NCI-H526 treated with DMSO at 0.1 percent for 48 hours (cell line): ENCODE measurements around the gene JAM2.
A peak's percentile ranks its signal among the peaks of the same experiment; 100 is the strongest.
"Not testable (repeated sequence)": the region's sequence is repeated elsewhere in the genome, so short reads cannot be mapped to it uniquely, and the experiment has no call there.

ENCODE experiments used
- DNase-seq: peaks from one replicate; lab custom pipeline; 2025; lab: John Stamatoyannopoulos, UW

JAM2 gene, protein sequence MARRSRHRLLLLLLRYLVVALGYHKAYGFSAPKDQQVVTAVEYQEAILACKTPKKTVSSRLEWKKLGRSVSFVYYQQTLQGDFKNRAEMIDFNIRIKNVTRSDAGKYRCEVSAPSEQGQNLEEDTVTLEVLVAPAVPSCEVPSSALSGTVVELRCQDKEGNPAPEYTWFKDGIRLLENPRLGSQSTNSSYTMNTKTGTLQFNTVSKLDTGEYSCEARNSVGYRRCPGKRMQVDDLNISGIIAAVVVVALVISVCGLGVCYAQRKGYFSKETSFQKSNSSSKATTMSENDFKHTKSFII

DNA sequence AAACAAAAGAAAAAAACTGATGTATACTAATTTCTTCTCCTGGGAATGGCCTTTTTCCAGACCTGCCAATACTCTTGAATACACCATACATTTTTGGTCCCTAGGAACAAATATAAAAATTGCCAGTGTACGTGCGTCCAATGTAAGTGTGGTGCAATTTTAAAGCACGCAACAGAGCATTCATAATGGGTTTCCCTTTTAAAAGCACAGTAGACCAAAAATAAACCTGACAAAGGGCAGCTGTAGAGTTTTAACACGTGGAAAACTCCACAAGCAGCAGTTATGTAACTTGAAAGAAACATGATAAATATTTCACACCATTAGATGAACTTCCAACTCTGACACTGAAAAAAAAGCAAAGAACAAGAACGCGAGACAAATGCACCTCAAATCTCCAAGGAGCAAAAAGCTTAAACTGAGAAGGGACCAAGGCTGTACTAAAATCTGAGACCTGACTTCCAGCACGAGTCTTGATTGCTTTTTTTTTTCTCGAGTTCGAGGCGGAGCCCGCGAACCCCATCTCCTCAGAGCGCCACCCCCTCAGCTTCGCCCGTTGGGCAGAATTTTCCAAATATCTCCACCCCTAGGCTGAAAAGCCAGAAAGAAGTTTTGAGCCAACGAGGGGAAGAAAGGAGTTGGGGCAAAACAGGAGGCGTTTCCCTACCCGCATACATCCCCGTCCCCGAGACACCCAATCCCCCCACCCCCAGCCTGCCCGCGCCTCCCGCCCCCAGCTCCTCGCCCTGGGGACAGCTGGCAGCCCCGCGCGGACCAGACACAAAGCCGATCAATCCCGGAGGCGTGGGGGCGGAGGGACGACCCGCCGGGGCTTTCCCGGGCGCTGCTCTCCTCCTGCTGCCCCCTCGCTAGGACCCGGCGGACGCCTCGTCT lies at the start of gene JAM2:
TSS of gene JAM2 (plus strand) at position 599 of the 891 bp plus-strand sequence. CDS start 564 bp downstream, outside the sequence.
- no peak for DNase-seq

DNA sequence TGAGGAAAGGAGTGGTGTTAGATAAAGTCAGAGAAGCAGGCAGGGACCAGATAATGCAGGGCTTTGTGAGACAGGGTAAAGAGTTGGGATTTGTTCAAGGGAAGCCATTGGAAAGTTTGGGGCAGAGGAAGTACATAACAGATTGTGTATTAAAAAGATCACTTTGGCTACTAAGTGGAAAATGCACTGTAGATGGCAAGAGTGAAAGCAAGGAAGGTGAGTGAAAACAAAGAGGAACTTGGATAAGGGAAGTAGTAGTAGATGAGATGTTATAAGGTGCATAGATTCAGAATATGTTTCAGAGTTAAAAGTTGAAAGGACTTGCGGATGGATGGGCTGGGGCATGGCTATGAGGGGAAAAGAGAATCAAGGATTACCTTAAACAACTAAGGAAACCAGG lies 49.2 kb upstream of the JAM2 start:
- DNase-seq = no peak

DNA sequence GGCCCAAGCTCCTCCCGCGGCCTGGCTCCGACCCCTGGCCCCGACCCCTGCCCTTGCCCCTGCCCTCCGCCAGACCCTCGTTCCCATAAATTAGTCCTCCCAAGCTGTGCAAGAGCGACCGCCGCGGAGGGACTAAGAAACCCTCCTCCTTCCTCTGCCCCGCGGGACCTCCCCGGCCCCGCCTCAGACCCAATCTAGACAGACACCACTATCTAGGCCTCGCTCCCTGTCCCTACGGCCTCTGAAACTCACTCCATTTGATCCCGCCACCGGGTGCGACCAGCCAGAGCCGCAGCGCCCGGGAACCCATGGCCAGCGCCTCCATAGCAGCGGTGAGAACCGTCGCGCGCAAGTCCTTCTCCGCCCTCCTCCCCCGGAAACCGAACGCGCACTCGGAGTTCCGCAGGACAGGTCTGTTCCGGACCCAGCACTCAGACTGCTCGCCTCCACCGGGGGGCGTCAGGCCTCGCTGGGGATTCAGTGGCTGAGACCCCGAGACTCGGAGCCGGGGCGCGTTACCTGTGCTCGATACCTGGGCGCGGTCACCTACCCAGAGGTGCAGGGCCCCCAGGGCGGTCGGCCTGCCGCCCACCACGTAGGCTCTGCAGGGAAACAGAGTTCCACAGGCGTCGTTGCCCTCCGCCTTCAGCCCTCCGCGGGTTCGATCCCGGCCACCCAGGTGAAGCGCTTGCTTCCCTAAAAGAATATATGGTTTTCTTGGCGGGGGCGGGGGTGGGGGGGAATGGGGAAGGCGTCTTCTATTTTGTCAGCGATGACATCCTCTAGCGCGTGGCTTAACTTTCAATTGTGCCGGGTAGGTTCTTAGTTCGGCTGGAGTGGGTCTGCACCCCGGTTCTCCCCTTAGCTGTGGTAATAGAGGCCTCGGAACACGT lies 31.7 kb upstream of the JAM2 start, which contains the start of gene MRPL39:
TSS of gene MRPL39 (minus strand) at position 331 of the 893 bp plus-strand sequence. CDS start at position 325, 6 bp downstream.
- peak; percentile 73 for DNase-seq

DNA sequence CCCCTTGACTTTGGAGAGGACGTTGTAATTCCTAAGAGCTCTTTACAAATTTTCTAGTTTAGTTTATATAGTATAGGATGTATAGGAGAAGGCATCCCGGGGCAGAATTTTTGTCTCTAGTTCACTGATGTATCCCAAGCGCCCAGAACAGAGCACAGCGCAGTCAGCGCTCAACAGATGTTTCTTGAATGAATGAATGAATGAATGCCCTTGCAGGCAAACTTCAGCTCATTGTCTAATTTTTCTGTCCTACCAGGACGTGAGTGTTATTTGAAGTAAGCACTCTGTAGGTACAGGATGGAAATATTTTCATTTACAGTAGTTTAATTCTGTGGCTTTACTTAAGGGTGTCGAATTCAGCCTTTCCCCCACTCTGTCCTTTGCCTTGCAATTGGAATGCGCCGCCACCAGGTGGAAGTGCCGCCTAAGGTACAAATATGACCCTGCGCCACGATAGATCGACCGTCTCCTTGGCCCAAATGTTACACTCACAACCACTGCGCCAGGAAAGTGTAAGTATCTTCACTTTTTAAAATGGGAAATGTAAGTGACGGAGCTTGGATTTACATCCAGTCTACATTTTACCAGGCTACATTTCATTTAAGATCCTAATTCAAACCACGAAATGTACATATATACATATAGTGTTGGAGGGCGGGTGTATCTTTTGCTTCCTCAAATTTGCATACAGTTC lies 30.9 kb upstream of the JAM2 start:
- DNase-seq = peak; percentile 59

DNA sequence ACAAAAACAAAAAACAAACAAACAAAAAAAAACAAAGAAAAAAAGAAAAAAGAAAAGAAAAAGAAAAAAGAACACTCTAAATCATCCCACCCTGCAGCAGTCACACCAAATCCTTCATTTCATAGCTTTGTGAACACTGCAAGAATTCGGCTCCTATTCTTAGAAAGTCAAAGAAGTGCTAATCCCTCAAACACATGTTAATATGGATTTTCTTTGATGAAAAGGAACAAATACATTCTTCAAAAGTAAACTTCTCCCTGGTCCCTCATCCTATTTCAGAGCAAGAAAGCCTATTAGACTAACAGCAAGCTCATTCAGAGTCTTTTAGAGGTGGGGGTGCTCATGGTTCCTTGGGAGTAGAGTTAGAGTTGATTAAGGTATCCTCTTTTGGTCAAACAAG lies 24.6 kb upstream of the JAM2 start:
- DNase-seq = no peak

DNA sequence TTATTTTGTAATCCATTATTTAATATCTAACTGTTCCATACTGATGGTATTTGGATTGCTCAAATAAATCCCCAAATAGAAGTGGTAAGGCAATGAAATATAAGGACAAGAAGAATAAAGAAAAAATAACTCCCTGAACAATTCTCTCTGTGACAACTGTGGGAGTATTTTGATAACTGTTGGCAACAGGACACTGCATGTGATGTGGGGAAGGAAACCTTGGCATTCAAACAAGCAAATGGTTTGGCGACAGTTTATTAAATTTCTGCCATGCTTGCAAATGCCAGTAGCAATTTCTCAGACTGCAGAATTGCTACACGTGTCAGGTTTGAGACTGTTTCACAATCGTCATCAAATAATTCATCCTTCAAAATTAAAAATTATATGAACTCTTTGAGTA lies 23.2 kb upstream of the JAM2 start:
- no peak for DNase-seq

DNA sequence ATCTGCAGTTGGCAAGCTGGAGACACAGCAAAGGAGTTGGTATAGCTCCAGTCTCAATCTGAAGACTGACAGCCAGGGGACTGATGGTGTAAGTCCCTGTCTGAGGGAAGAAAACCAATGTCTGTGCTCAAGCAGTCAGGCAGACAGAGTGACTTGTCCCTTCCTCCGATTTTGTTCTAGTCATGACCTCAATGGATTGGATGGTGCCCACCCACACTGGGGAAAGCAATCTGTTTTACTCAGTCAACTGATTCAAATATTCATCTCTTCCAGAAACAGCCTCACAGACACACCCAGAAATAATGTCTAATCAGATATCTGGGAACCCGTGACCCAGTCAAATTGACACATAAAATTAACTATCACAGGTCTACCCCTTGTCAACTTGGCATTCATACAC lies 19.9 kb upstream of the JAM2 start:
- DNase-seq = no peak

DNA sequence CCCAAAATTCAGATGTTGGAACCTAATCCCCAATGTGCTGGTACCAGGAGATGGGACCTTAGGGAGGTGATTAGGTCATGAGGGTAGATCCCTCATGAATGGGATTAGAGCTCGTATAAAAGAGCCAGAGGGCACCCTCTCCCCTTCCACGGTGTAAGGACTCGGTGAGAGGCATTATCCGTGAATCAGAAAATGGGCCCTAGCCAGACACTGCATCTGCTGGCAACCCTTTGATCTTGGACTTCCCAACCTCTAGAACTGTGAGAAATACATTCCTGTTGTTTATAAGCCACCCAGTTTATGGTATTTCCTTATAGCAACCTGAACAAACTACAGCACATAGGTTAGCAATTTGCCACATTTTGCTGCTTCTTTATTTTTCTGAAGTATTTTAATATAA lies 14.5 kb upstream of the JAM2 start:
- no peak for DNase-seq

DNA sequence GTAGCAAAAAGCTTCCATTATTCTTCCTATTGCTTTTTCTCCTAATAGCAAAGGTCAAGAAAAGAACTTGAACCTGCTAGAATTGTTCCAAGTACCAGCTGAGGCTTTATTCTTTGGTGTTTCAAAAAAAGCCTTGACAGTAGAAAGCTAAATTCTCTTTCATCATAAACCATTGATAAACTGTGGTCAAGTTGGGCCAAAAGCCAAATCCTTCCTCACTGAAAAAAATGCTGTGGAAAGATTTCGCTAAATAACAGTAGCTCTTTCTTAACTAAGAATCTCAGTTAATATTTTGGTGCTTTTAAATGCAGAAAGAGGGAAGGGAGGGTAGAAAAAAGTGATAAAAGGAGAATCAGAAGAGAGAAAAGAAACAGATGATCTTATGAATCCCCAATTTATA lies 14.0 kb upstream of the JAM2 start:
- no peak for DNase-seq

DNA sequence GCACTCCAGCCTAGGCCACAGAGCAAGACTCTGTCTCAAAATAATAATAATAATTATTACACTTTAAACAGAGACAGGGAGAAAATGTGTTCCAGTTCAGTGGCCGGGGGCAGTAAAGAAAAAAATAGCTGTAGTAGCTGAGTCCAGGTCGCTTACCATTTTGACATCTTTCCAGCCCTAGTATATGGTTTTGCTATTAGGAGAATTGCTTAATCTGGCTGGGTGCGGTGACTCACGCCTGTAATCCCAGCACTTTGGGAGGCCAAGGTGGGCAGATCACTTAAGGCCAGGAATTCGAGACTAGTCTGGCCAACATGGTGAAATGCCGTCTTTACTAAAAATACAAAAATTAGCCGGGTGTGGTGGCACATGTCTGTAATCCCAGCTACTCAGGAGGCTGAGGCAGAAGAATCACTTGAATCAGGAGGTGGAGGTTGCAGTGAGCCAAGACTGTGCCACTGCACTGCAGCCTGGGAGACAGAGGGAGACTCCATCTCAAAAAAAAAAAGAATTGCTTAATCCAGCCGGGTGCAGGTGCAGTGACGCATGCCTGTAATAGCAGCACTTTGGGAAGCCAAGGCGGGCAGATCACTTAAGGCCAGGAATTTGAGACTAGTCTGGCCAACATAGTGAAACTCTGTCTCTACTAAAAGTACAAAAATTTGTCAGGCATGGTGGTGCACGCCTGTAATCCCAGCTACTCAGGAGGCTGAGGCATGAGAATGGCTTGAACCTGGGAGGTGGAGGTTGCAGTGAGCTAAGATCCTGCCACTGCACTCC lies 13.1 kb upstream of the JAM2 start:
- not testable (repeated sequence) for DNase-seq

DNA sequence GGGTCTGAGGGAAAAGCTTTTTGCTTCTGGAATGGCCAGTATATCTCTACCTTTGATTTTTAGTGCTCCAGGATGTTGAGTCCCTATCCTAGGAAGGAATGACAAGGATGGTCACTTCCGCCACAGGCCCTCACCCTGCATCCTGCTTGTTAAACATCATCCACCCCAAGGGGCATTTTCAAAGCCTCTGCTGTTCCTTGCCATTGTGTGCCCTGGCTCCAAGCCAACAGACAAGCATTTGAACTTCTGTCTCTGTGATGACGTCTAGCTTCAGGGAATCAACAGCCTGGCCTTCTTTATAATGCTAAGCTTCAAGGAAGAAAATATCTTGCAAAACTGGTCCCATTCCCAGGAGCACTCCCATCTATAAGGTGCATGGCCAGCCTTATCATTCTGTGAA lies 12.3 kb upstream of the JAM2 start:
- no peak for DNase-seq

DNA sequence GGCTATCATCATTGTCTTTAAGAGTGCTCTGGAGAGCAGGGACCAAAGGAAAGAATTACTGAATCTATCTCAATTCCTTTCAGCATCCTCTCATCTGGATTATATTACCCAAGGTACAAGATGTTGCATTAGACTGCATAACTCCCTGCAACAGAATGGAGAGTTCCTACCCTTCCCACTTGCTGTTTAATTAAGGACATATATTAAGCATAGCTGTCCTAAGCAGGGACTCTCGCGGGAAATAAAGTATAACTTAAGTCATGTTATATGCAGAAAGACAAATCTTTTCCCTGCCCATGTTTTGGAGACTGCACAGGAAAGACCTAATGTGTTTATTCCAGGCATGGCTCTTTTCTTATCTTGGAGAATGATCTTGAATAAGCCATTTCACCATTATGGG lies 6.8 kb upstream of the JAM2 start:
- no peak for DNase-seq

DNA sequence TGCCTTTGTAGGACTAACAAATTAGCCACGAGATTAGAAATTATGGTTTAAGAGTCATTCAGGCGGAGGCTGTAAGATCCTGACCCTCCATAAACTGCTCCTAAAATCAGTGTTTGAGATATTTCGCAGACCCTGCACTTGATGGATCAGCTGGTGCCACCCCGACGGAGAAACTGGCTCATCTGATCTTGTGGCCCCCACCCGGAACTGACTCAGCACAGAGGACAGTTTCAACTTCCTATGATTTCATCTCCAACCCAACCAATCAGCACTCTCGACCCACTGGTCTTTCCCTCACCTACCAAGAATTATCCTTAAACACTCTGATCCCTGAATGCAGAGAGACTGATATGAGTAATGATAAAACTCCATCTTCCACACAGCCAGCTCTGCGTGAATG lies 3.7 kb upstream of the JAM2 start:
- no peak for DNase-seq

DNA sequence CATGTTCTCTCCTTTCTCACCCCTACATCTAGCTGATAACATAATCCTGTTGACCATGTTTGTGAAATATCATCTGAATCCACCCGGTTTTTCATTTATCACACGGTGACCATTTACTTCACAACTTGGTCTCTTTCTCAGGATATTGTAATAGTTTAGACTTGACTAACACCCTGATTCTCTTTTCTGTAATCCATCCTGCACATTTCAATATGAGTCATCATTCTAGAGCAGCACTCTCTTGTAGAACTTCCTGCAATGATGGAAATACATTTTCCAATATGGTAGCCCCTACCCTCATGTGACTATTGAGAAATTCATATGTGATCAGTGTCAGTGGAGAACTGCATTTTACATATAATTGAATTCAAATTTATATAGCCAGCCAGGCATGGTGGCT lies 2.3 kb upstream of the JAM2 start:
- no peak for DNase-seq

DNA sequence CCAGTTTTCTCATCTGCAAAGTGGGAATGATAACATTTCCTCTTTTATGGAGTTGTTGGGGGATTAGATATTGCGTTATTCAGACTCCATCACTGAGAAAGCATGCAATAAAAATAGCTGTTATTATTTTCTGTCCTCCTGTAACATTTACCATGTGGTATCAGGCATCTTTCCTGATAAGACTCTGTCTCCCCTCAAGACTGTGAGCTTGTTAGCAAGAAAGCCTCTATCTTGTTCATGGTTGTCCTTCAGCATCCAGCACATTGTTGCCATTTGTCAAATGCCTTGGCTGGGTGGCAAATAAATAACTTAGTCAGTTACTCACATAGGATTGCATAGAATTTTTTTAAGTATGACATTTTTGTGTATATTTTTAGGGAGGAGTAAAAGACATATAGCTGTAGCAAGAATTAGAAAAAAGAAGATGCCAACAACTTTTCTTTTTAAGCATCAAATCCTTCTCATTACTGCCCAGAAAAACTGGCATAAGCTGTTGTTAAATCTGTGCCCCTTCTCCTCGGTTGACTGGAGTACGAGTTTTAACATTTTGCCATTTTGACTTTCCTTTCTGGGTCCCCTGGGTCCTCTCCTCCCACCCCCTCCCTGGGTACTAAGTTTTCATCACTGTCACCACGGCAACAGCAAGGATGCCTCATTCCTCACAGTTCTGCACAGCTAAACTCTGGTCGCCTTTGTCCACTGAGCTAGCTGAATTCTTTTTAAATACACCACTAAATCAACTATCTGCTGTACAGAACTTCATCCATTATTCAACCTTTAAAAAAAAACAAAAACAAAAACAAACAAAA lies 1.0 kb upstream of the JAM2 start:
- no peak for DNase-seq

DNA sequence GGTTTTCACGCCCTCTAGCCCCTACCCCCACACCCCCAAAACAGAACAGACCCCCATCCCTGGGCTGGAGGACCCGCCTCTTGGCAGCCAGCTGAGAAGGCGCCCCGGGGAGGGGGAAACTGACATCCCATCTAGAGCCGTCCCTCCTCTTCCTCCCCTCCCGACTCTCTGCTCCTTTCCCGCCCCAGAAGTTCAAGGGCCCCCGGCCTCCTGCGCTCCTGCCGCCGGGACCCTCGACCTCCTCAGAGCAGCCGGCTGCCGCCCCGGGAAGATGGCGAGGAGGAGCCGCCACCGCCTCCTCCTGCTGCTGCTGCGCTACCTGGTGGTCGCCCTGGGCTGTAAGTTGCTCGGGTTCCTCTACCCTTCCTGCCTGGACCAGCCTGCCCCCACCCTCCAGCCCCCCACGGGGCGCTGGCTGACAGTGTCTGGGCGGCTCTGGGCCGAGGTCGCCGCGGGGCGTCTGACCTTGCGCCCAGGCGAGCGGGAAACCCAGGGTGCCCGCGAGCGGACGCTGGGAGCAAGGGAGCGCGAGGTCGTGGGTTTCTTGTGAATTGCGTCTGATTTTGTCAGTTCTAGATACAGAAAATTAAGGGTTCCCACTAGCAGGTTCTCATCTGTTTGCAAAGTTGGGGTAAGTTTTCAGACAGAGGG lies 618 bp downstream of the JAM2 start:
- no peak for DNase-seq

DNA sequence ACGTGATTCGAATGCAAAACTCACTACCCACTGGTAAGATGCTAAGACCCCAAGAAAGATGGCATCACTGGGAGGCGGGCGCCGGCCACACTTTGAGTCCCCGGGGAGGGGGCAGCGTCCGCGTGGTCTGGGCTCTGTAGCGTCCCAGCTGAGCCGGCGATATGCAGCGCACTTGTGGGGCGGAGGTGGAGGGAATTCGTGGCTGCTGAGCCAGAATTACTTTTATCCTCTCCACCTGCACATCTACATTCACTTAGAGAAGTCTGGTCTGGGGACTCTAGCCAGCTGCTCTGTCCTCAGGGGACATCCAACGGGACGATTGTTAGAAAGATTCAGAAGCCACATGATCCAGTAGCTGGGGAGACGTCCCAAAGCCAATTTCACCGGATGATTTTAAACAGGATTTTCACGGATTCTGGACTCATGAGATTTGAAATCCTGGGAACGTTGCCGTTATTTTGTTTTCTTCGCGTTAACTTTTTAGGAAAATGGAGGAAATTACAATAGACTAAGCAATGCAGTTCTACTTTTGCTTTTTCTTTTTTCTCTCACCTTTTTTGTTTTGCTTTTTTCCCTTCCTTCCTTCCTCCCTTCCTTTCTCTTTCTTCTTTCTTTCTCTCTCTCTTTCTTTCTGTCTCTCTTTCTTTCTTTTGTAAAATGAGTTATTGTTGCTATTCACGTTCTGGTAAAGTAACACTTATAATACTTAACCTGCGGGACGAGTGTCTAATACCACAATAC lies 1.3 kb downstream of the JAM2 start:
- DNase-seq = no peak

DNA sequence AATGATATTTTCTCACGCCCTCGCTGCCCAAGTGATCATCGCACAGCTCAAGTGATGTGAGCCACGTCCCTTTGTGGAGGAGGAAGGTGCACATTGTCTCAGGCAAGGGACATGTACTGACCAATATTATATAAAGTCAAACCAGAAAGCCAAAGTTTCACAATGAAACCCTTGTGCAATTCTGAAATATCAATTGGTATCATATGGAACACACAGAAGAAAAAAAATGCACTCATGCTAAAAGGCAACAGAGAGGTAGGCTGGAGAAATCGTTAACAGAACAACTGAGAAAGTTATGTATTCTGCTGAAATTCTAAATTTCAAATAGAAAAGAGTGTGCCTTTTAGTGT lies 1.9 kb downstream of the JAM2 start:
- no peak for DNase-seq

DNA sequence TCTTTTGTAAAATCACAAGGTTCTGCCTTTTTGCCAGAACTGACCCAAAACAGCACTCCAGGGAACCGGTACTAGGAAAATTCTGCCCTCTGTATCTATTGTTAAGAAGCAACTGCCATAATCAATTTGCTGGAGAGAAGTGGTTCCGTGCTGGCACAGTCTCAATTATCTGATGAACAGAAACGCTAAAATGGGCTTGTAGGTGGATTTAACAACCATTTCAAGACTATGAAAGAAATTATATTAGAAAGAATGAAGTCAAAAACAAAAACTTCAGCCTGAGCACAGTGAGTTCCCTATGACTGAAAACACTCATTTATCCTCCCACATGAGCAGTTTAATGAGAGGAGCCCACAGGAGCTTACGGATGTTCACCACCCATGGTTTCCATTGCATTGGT lies 4.4 kb downstream of the JAM2 start:
- DNase-seq = no peak
